K562 (cell line): ENCODE results near the gene PET100. TPM values are rescaled to one million over a fixed set of nuclear protein-coding genes. Genes with fewer than 3 reads are reported as not detected.

Experiments used
- ATF6 ChIP-seq: sonication (generic); formaldehyde crosslinking; IDR thresholded peaks from 2 replicates; pipeline ENCODE4 v1.4.0; 2020; ENCODE audit warnings: mild to moderate bottlenecking, missing genetic modification reagents
- CBX1 ChIP-seq: sonication (generic); IDR thresholded peaks from 2 replicates; pipeline ENCODE4 v1.6.1; 2016; ENCODE audit warnings: antibody characterized with exemption, low read depth, mild to moderate bottlenecking
- CC2D1A ChIP-seq: fragments of 450-650 bp; IDR thresholded peaks from 2 replicates; pipeline ENCODE4 v1.6.1; 2017; ENCODE audit warnings: mild to moderate bottlenecking
- CHCHD3 ChIP-seq: fragments of 250-450 bp; sonication (Bioruptor Pico); IDR thresholded peaks from 2 replicates; pipeline ENCODE4 v2.1.2; 2022; ENCODE audit warnings: mild to moderate bottlenecking
- CLOCK ChIP-seq: fragments of 250-450 bp; sonication (Bioruptor Pico); IDR thresholded peaks from 2 replicates; pipeline ENCODE4 v1.4.0; 2020; ENCODE audit warnings: mild to moderate bottlenecking, moderate library complexity, borderline replicate concordance
- ETV5 ChIP-seq: sonication (generic); formaldehyde crosslinking; IDR thresholded peaks from 2 replicates; pipeline ENCODE4 v1.4.0; 2020; ENCODE audit warnings: low read depth, mild to moderate bottlenecking, missing genetic modification reagents
- FOXK1 ChIP-seq: sonication (generic); formaldehyde crosslinking; IDR thresholded peaks from 2 replicates; pipeline ENCODE4 v1.8.0; 2022; ENCODE audit warnings: missing genetic modification reagents, mild to moderate bottlenecking, borderline replicate concordance
- HCFC1 ChIP-seq: IDR thresholded peaks from 2 replicates; pipeline ENCODE4 v1.6.1; 2012; ENCODE audit warnings: low read depth, low read length, improper control_type of control experiment
- HEY1 ChIP-seq: fragments of 250-450 bp; sonication (Bioruptor Pico); IDR thresholded peaks from 2 replicates; pipeline ENCODE4 v1.5.0; 2020; ENCODE audit warnings: mild to moderate bottlenecking, moderate library complexity, borderline replicate concordance
- HMG20B ChIP-seq: fragments of 250-450 bp; sonication (Bioruptor Pico); IDR thresholded peaks from 2 replicates; pipeline ENCODE4 v1.5.0; 2021; ENCODE audit warnings: mild to moderate bottlenecking
- L3MBTL2 ChIP-seq: fragments of 450-650 bp; IDR thresholded peaks from 2 replicates; pipeline ENCODE4 v1.6.1; 2016; ENCODE audit warnings: mild to moderate bottlenecking, moderate library complexity
- MCM5 ChIP-seq: fragments of 450-650 bp; IDR thresholded peaks from 2 replicates; pipeline ENCODE4 v1.6.1; 2016; ENCODE audit warnings: low read depth
- NFIX ChIP-seq: fragments of 250-450 bp; sonication (Bioruptor Pico); IDR thresholded peaks from 2 replicates; pipeline ENCODE4 v1.4.0; 2020; ENCODE audit warnings: low read depth, mild to moderate bottlenecking, moderate library complexity
- PCBP1 ChIP-seq: fragments of 200-400 bp; formaldehyde crosslinking; IDR thresholded peaks from 2 replicates; pipeline ENCODE4 v1.6.1; 2018; ENCODE audit warnings: mild to moderate bottlenecking, low read depth, low read length; ENCODE audit not compliant: poor library complexity, severe bottlenecking
- PHTF2 ChIP-seq: fragments of 250-450 bp; sonication (Bioruptor Pico); IDR thresholded peaks from 2 replicates; pipeline ENCODE4 v1.5.0; 2021; ENCODE audit warnings: mild to moderate bottlenecking
- ZC3H11A ChIP-seq: IDR thresholded peaks from 2 replicates; pipeline ENCODE4 v1.6.1; 2012; ENCODE audit warnings: low read depth, low read length, improper control_type of control experiment
- ZFP30 ChIP-seq: fragments of 250-450 bp; sonication (Bioruptor Pico); IDR thresholded peaks from 2 replicates; pipeline ENCODE4 v1.8.0; 2022; ENCODE audit warnings: moderate library complexity, mild to moderate bottlenecking, inconsistent platforms, borderline replicate concordance
- ZNF165 ChIP-seq: fragments of 250-450 bp; sonication (Bioruptor Pico); IDR thresholded peaks from 2 replicates; pipeline ENCODE4 v1.4.0; 2020; ENCODE audit warnings: borderline replicate concordance
- ZNF239 ChIP-seq: fragments of 250-450 bp; sonication (Bioruptor Pico); IDR thresholded peaks from 2 replicates; pipeline ENCODE4 v1.4.0; 2020; ENCODE audit warnings: mild to moderate bottlenecking
- ZNF316 ChIP-seq: fragments of 450-650 bp; IDR thresholded peaks from 2 replicates; pipeline ENCODE4 v1.6.1; 2016
- polyA plus RNA-seq, 8 experiments: library from polyadenylated mRNA; depleted of rRNA in 4 of 8; stranded (reverse) in 5 of 8; unstranded in 3 of 8; fragments of >200 nt; fragmentation: Nextera tagmentation in 2 of 8; fragmentation: Illumina TruSeq in 1 of 8; extraction: Ambion mirVana in 2 of 8; extraction: Trizol in 1 of 8; gene quantifications; 2 replicates each; pipeline versions ENCODE4 v1.2.1 to v1.2.3, GENCODE V29; 2011 to 2014; ENCODE audit warnings: inconsistent platforms in 1 of 8, missing spikeins in 1 of 8
- total RNA-seq, 7 experiments: library from RNA; depleted of rRNA in 6 of 7; stranded (reverse); fragments of >200 nt in 6 of 7; fragmentation: Illumina TruSeq in 2 of 7; extraction: Trizol in 2 of 7; gene quantifications; 2 replicates each; pipeline versions ENCODE4 v1.2.1 to v1.2.3, GENCODE V29; 2011 to 2021; ENCODE audit warnings: low replicate concordance in 1 of 7
- TF ChIP-seq, protein P1 (sequence below): sonication (generic); formaldehyde crosslinking; IDR thresholded peaks from 2 replicates; pipeline ENCODE4 v1.8.1; 2023; ENCODE audit warnings: mild to moderate bottlenecking, missing genetic modification reagents, moderate library complexity
- TF ChIP-seq, protein P2 (sequence below): fragments of 450-650 bp; formaldehyde crosslinking; IDR thresholded peaks from 2 replicates; pipeline ENCODE4 v1.4.0; 2022; ENCODE audit warnings: missing genetic modification characterization
- TF ChIP-seq, protein P3 (sequence below): fragments of 250-450 bp; sonication (Bioruptor Pico); IDR thresholded peaks from 2 replicates; pipeline ENCODE4 v1.9.0; 2021; ENCODE audit warnings: mild to moderate bottlenecking

PET100 gene
- total and polyA plus RNA-seq, 9 of the 15 experiments (the other 6 are each of a cell fraction or from before 2014, with no cell fraction given), result 62.3 to 351 (median 98.3) TPM

GRCh38 chr19:7652061-7652641 is 22.6 kb downstream of the PET100 start (continued):
- TF ChIP-seq NFIX (no peak), PCBP1 (no peak), ZC3H11A (no peak), ZNF239 (CRISPR knock-in tag) (no peak), CLOCK (CRISPR knock-in tag) (no peak), CC2D1A (no peak), MCM5 (no peak), ETV5 (CRISPR knock-in tag) (peak; percentile 64; the same call in 1 of the 2 replicates), CHCHD3 (CRISPR knock-in tag) (no peak), HEY1 (no peak), PHTF2 (CRISPR knock-in tag) (no peak), ATF6 (CRISPR knock-in tag) (no peak), L3MBTL2 (peak; percentile 96), ZNF316 (no peak), ZNF165 (no peak), FOXK1 (CRISPR knock-in tag) (peak; percentile 39; the same call in 1 of the 2 replicates), CBX1 (no peak), ZFP30 (CRISPR knock-in tag) (no peak), HCFC1 (no peak), HMG20B (no peak)
- TF ChIP-seq, protein P1, sequence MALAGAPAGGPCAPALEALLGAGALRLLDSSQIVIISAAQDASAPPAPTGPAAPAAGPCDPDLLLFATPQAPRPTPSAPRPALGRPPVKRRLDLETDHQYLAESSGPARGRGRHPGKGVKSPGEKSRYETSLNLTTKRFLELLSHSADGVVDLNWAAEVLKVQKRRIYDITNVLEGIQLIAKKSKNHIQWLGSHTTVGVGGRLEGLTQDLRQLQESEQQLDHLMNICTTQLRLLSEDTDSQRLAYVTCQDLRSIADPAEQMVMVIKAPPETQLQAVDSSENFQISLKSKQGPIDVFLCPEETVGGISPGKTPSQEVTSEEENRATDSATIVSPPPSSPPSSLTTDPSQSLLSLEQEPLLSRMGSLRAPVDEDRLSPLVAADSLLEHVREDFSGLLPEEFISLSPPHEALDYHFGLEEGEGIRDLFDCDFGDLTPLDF, result no peak
- TF ChIP-seq, protein P2, sequence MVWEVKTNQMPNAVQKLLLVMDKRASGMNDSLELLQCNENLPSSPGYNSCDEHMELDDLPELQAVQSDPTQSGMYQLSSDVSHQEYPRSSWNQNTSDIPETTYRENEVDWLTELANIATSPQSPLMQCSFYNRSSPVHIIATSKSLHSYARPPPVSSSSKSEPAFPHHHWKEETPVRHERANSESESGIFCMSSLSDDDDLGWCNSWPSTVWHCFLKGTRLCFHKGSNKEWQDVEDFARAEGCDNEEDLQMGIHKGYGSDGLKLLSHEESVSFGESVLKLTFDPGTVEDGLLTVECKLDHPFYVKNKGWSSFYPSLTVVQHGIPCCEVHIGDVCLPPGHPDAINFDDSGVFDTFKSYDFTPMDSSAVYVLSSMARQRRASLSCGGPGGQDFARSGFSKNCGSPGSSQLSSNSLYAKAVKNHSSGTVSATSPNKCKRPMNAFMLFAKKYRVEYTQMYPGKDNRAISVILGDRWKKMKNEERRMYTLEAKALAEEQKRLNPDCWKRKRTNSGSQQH (CRISPR knock-in tag), result no peak
- TF ChIP-seq, protein P3, sequence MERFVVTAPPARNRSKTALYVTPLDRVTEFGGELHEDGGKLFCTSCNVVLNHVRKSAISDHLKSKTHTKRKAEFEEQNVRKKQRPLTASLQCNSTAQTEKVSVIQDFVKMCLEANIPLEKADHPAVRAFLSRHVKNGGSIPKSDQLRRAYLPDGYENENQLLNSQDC (CRISPR knock-in tag), result no peak
